H9 (cell line): ENCODE data around the gene ETV3L. TPM values are rescaled to one million over a fixed set of nuclear protein-coding genes. Genes with fewer than 3 reads are reported as not detected.

ENCODE experiments used
- DNase-seq: peaks from one replicate; pipeline ENCODE4 v3.0.0-alpha.2; 2017
- H2AFZ ChIP-seq: one replicate; pipeline ENCODE4 v1.6.1; 2013; ENCODE audit warnings: mild to moderate bottlenecking, low read length, control low read depth, moderate library complexity
- H2AK5ac ChIP-seq: 2 replicates; pipeline ENCODE4 v1.6.1; 2013; ENCODE audit warnings: low read length, control low read depth, mixed read lengths; ENCODE audit not compliant: insufficient read length
- H2BK120ac ChIP-seq: one replicate; pipeline ENCODE4 v1.6.1; 2013; ENCODE audit warnings: low read depth, mild to moderate bottlenecking, low read length, control low read depth, inconsistent platforms; ENCODE audit not compliant: poor library complexity, severe bottlenecking
- H2BK12ac ChIP-seq: 2 replicates; pipeline ENCODE4 v1.6.1; 2013; ENCODE audit warnings: low read length, control low read depth, mixed read lengths, low read depth; ENCODE audit not compliant: insufficient read length
- H2BK15ac ChIP-seq: 2 replicates; pipeline ENCODE4 v1.6.1; 2013; ENCODE audit warnings: low read depth, low read length, control low read depth
- H2BK20ac ChIP-seq: one replicate; pipeline ENCODE4 v1.6.1; 2013; ENCODE audit warnings: low read depth, mild to moderate bottlenecking, low read length, control low read depth, inconsistent platforms; ENCODE audit not compliant: poor library complexity, severe bottlenecking
- H2BK5ac ChIP-seq: 2 replicates; pipeline ENCODE4 v1.6.1; 2013; ENCODE audit warnings: low read length, control low read depth, mixed read lengths; ENCODE audit not compliant: insufficient read length
- H3K14ac ChIP-seq: 2 replicates; pipeline ENCODE4 v1.6.1; 2013; ENCODE audit warnings: low read length, control low read depth; ENCODE audit not compliant: insufficient read depth
- H3K18ac ChIP-seq: 2 replicates; pipeline ENCODE4 v1.6.1; 2013; ENCODE audit warnings: low read depth, mild to moderate bottlenecking, mixed read lengths, low read length, control low read depth; ENCODE audit not compliant: insufficient read length
- H3K23ac ChIP-seq: 2 replicates; pipeline ENCODE4 v1.6.1; 2013; ENCODE audit warnings: low read length, control low read depth, mixed read lengths, low read depth; ENCODE audit not compliant: insufficient read length
- H3K23me2 ChIP-seq: 2 replicates; pipeline ENCODE4 v1.6.1; 2013; ENCODE audit warnings: low read depth, mild to moderate bottlenecking, mixed read lengths, low read length, control low read depth; ENCODE audit not compliant: insufficient read length, poor library complexity, severe bottlenecking
- H3K27ac ChIP-seq: 2 replicates; pipeline ENCODE4 v1.5.1; 2013; ENCODE audit warnings: low read length, control low read depth, mixed read lengths, low read depth; ENCODE audit not compliant: insufficient read length
- H3K27me3 ChIP-seq: 2 replicates; pipeline ENCODE4 v1.6.1; 2013; ENCODE audit warnings: low read length, control low read depth, inconsistent platforms; ENCODE audit not compliant: insufficient read depth
- H3K4ac ChIP-seq: 2 replicates; pipeline ENCODE4 v1.6.1; 2013; ENCODE audit warnings: low read depth, mild to moderate bottlenecking, control low read depth, inconsistent platforms, low read length, moderate library complexity
- H3K4me1 ChIP-seq: 2 replicates; pipeline ENCODE4 v1.6.1; 2013; ENCODE audit warnings: low read length, control low read depth, inconsistent platforms; ENCODE audit not compliant: insufficient read depth
- H3K4me2 ChIP-seq: 2 replicates; pipeline ENCODE4 v1.6.1; 2013; ENCODE audit warnings: low read length, control low read depth, mixed read lengths; ENCODE audit not compliant: insufficient read length, insufficient read depth
- H3K56ac ChIP-seq: 2 replicates; pipeline ENCODE4 v1.6.1; 2013; ENCODE audit warnings: low read depth, mild to moderate bottlenecking, mixed read lengths, low read length, control low read depth; ENCODE audit not compliant: insufficient read length
- H3K79me1 ChIP-seq: 2 replicates; pipeline ENCODE4 v1.6.1; 2013; ENCODE audit warnings: low read depth, mild to moderate bottlenecking, moderate library complexity, low read length, control low read depth, inconsistent platforms; ENCODE audit not compliant: insufficient read depth, poor library complexity, severe bottlenecking
- H3K79me2 ChIP-seq: 2 replicates; pipeline ENCODE4 v1.6.1; 2013; ENCODE audit warnings: low read length, control low read depth, inconsistent platforms; ENCODE audit not compliant: insufficient read depth
- H3K9ac ChIP-seq: 2 replicates; pipeline ENCODE4 v1.6.1; 2013; ENCODE audit warnings: low read length, control low read depth, mixed read lengths; ENCODE audit not compliant: insufficient read length; ENCODE audit errors: extremely low read depth
- H3K9me3 ChIP-seq: one replicate; pipeline ENCODE4 v1.6.1; 2013; ENCODE audit warnings: low read depth, low read length, inconsistent platforms; ENCODE audit not compliant: control insufficient read depth
- H3T11ph ChIP-seq: one replicate; pipeline ENCODE4 v1.6.1; 2013; ENCODE audit warnings: mild to moderate bottlenecking, low read length, control low read depth, inconsistent platforms
- H4K20me1 ChIP-seq: one replicate; pipeline ENCODE4 v1.6.1; 2013; ENCODE audit not compliant: control insufficient read depth, insufficient read length, insufficient read depth
- H4K5ac ChIP-seq: 2 replicates; pipeline ENCODE4 v1.6.1; 2013; ENCODE audit warnings: low read depth, mild to moderate bottlenecking, mixed read lengths, low read length, control low read depth; ENCODE audit not compliant: insufficient read length
- H4K8ac ChIP-seq: replicated peaks from 2 replicates; pipeline ENCODE4 v1.6.1; 2013; ENCODE audit warnings: low read length, control low read depth, mixed read lengths, low read depth; ENCODE audit not compliant: insufficient read length
- H4K91ac ChIP-seq: 2 replicates; pipeline ENCODE4 v1.6.1; 2013; ENCODE audit warnings: low read depth, mild to moderate bottlenecking, moderate library complexity, mixed read lengths, low read length, control low read depth; ENCODE audit not compliant: insufficient read length
- H3K27ac Mint-ChIP-seq, 3 experiments: 2 replicates in 2 of 3; 3 replicates in 1 of 3; pipeline ENCODE4 v1.8.0; 2020 to 2021; ENCODE audit warnings: mixed read lengths in 3 of 3, mild to moderate bottlenecking in 1 of 3, moderate library complexity in 1 of 3
- H3K27me3 Mint-ChIP-seq: 2 replicates; pipeline ENCODE4 v1.8.0; 2021; ENCODE audit warnings: low read depth, mild to moderate bottlenecking, moderate library complexity, mixed read lengths
- H3K36me3 Mint-ChIP-seq, 3 experiments: 2 replicates in 2 of 3; 3 replicates in 1 of 3; pipeline ENCODE4 v1.8.0; 2020 to 2021; ENCODE audit warnings: low read depth in 3 of 3, mixed read lengths in 3 of 3; ENCODE audit not compliant: insufficient read depth in 1 of 3
- H3K4me1 Mint-ChIP-seq, 2 experiments: 2 replicates each; pipeline ENCODE4 v1.8.0; 2020; ENCODE audit warnings: mixed read lengths in 2 of 2
- H3K4me3 Mint-ChIP-seq, 2 experiments: 2 replicates in 1 of 2; 3 replicates in 1 of 2; pipeline ENCODE4 v1.8.0; 2020 to 2021; ENCODE audit warnings: mild to moderate bottlenecking in 2 of 2, mixed read lengths in 2 of 2, moderate library complexity in 1 of 2
- H3K9me3 Mint-ChIP-seq, 2 experiments: 2 replicates in 1 of 2; 3 replicates in 1 of 2; pipeline ENCODE4 v1.8.0; 2020; ENCODE audit warnings: mild to moderate bottlenecking in 2 of 2, mixed read lengths in 2 of 2, moderate library complexity in 1 of 2
- WGBS: extraction: QIAGEN DNeasy Blood & Tissue Kit; methylation state at CpG from one replicate; pipeline ENCODE4 v1.1.7; 2013; ENCODE audit warnings: missing lambda C conversion rate, low lambda C conversion rate, mixed read lengths; ENCODE audit not compliant: insufficient read length; ENCODE audit errors: extremely low coverage; 5-methylcytosine and 5-hydroxymethylcytosine counted together
- total RNA-seq: library from RNA; stranded (reverse); gene quantifications from 2 replicates; pipeline ENCODE4 v1.2.1, GENCODE V29; 2021
- TF ChIP-seq, protein P1 (sequence below): fragments of 200-600 bp; sonication (generic); conservative IDR thresholded peaks from 3 replicates; pipeline ENCODE4 v1.8.0; 2021; ENCODE audit warnings: antibody characterized with exemption, mild to moderate bottlenecking

ETV3L gene
- total RNA-seq, 1 experiment from 2014 or later: 0.96 TPM

DNA sequence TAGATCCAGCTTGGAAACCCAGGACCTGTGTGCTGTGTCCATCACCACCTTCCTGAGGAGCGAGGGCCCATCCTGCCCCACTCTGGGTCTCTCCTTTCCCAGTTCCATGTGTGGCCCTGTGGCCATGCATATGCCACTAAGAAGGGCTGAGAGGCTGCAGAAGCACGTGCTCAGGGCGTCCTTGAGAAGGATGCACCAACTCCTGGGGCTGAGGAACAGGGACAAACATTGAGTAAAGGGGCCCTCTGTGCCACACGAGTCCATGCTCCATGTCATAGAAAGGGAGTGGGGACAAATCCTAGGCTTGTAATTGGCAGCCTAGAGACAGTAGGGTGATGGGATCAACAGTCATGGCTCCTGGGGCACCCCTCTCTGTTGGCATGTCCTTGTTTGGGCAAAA, 8.4 kb downstream of the ETV3L start:
- Histone ChIP-seq H2BK15ac (no peak overlapping the region), H4K5ac (no peak overlapping the region), H4K91ac (no peak overlapping the region), H2BK12ac (no peak overlapping the region), H2BK5ac (no peak overlapping the region), H2AFZ (no peak overlapping the region), H3K23ac (no peak overlapping the region), H3K56ac (no peak overlapping the region), H3K14ac (no peak overlapping the region), H2AK5ac (no peak overlapping the region), H3K79me2 (no peaks in the 10 kb centered on the region), H3T11ph (no peak overlapping the region), H3K27ac (no peak overlapping the region), H2BK120ac (no peak overlapping the region), H3K27me3 (no peaks in the 10 kb centered on the region), H3K18ac (no peak overlapping the region), H3K23me2 (no peaks in the 10 kb centered on the region), H3K79me1 (no peaks in the 10 kb centered on the region), H3K9ac (no peak overlapping the region), H4K8ac (no peak overlapping the region), H4K20me1 (no peaks in the 10 kb centered on the region), H3K4me1 (peaks cover 2% of the 10 kb centered on the region; the same call in 1 of the 2 replicates), H3K4ac (no peak overlapping the region), H2BK20ac (no peak overlapping the region), H3K4me2 (no peak overlapping the region), H3K9me3 (no peaks in the 10 kb centered on the region)
- Mint-ChIP-seq H3K27ac (no peak overlapping the region), H3K4me3 (no peak overlapping the region), H3K36me3 (no peaks in the 10 kb centered on the region; a peak in 1 of 7 replicates), H3K27me3 (no peaks in the 10 kb centered on the region), H3K4me1 (peaks cover 24 to 28% of the 10 kb centered on the region in 2 experiments), H3K9me3 (no peaks in the 10 kb centered on the region)
- DNase-seq: no peak
- WGBS: no CpG with 5 or more reads among the region's 4 CpGs
- TF ChIP-seq, protein P1, sequence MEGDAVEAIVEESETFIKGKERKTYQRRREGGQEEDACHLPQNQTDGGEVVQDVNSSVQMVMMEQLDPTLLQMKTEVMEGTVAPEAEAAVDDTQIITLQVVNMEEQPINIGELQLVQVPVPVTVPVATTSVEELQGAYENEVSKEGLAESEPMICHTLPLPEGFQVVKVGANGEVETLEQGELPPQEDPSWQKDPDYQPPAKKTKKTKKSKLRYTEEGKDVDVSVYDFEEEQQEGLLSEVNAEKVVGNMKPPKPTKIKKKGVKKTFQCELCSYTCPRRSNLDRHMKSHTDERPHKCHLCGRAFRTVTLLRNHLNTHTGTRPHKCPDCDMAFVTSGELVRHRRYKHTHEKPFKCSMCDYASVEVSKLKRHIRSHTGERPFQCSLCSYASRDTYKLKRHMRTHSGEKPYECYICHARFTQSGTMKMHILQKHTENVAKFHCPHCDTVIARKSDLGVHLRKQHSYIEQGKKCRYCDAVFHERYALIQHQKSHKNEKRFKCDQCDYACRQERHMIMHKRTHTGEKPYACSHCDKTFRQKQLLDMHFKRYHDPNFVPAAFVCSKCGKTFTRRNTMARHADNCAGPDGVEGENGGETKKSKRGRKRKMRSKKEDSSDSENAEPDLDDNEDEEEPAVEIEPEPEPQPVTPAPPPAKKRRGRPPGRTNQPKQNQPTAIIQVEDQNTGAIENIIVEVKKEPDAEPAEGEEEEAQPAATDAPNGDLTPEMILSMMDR: no peak
